Measurements from ENCODE around the gene MBIP. TPM values are rescaled to one million over a fixed set of nuclear protein-coding genes. Genes with fewer than 3 reads are reported as not detected.

Gene MBIP
- total and polyA plus RNA-seq, 2 experiments from 2014 or later: 24.4 to 49.7 TPM

DNA sequence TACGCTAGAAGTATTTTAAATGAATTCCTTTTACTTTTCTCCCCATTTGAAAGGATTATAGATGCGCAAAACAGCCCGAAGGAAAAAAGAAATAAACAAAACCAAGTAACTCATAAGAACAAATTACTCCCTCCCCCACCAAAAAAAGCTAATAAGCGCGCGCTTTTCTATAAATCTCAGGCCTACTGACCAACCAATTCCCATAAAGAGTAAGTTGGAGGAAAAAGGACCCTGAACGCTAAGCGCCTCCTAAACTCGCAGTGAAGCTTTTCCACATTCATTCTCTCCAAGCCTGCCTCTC, 588 bp downstream of the MBIP start (continued):
- TF ChIP-seq, protein P1, sequence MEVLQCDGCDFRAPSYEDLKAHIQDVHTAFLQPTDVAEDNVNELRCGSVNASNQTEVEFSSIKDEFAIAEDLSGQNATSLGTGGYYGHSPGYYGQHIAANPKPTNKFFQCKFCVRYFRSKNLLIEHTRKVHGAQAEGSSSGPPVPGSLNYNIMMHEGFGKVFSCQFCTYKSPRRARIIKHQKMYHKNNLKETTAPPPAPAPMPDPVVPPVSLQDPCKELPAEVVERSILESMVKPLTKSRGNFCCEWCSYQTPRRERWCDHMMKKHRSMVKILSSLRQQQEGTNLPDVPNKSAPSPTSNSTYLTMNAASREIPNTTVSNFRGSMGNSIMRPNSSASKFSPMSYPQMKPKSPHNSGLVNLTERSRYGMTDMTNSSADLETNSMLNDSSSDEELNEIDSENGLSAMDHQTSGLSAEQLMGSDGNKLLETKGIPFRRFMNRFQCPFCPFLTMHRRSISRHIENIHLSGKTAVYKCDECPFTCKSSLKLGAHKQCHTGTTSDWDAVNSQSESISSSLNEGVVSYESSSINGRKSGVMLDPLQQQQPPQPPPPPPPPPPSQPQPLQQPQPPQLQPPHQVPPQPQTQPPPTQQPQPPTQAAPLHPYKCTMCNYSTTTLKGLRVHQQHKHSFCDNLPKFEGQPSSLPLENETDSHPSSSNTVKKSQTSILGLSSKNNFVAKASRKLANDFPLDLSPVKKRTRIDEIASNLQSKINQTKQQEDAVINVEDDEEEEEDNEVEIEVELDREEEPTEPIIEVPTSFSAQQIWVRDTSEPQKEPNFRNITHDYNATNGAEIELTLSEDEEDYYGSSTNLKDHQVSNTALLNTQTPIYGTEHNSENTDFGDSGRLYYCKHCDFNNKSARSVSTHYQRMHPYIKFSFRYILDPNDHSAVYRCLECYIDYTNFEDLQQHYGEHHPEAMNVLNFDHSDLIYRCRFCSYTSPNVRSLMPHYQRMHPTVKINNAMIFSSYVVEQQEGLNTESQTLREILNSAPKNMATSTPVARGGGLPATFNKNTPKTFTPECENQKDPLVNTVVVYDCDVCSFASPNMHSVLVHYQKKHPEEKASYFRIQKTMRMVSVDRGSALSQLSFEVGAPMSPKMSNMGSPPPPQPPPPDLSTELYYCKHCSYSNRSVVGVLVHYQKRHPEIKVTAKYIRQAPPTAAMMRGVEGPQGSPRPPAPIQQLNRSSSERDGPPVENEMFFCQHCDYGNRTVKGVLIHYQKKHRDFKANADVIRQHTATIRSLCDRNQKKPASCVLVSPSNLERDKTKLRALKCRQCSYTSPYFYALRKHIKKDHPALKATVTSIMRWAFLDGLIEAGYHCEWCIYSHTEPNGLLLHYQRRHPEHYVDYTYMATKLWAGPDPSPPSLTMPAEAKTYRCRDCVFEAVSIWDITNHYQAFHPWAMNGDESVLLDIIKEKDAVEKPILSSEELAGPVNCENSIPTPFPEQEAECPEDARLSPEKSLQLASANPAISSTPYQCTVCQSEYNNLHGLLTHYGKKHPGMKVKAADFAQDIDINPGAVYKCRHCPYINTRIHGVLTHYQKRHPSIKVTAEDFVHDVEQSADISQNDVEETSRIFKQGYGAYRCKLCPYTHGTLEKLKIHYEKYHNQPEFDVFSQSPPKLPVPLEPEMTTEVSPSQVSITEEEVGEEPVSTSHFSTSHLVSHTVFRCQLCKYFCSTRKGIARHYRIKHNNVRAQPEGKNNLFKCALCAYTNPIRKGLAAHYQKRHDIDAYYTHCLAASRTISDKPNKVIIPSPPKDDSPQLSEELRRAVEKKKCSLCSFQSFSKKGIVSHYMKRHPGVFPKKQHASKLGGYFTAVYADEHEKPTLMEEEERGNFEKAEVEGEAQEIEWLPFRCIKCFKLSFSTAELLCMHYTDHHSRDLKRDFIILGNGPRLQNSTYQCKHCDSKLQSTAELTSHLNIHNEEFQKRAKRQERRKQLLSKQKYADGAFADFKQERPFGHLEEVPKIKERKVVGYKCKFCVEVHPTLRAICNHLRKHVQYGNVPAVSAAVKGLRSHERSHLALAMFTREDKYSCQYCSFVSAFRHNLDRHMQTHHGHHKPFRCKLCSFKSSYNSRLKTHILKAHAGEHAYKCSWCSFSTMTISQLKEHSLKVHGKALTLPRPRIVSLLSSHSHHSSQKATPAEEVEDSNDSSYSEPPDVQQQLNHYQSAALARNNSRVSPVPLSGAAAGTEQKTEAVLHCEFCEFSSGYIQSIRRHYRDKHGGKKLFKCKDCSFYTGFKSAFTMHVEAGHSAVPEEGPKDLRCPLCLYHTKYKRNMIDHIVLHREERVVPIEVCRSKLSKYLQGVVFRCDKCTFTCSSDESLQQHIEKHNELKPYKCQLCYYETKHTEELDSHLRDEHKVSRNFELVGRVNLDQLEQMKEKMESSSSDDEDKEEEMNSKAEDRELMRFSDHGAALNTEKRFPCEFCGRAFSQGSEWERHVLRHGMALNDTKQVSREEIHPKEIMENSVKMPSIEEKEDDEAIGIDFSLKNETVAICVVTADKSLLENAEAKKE (CRISPR knock-in tag; IDR thresholded peaks at IDR 0.05): no peak
- no peak for TF ChIP-seq ZNF331 (CRISPR knock-in tag; IDR thresholded peaks at IDR 0.05; ENCODE audit: low read depth)

DNA sequence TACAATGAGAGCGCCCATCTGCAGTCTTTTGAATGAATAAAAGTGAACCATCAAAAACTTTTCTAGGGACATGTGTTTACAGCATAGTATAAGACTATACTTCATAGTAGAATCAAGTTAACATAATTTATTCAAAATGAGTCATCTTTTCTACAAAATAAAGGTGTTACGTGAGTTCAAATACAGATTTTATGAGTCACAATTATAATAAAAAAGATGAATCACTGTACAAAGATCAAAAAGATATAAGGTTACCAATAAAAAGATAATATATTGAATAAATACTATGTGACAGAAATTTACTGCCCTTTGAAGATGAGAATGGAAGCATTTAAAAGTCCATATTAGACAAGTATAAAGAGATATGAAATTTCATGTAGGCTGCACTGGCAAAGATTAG, 2.8 kb downstream of the MBIP start:
- Histone ChIP-seq H3F3A (replicated peaks; ENCODE audit: low read depth) (no peaks in the 10 kb centered on the region), H3K4me2 (no peak overlapping the region), H3K27ac (ENCODE audit: low read depth) (no peak overlapping the region), H3K4me3 (no peak overlapping the region), H3K36me3 (ENCODE audit: insufficient read depth) (no peaks in the 10 kb centered on the region), H4K20me1 (replicated peaks; ENCODE audit: insufficient read depth) (no peaks in the 10 kb centered on the region), H3K4me1 (ENCODE audit: insufficient read depth) (peaks cover 32% of the 10 kb centered on the region), H2AFZ (no peak overlapping the region), H3K9me2 (ENCODE audit: insufficient read depth) (no peaks in the 10 kb centered on the region), H3K27me3 (ENCODE audit: insufficient read depth) (no peaks in the 10 kb centered on the region), H3K79me2 (replicated peaks; ENCODE audit: insufficient read depth) (peaks cover 72% of the 10 kb centered on the region)
- no peak for ATAC-seq
- Mint-ChIP-seq H3K4me3 (no peak overlapping the region), H3K36me3 (ENCODE audit: low read depth) (no peaks in the 10 kb centered on the region), H3K27me3 (ENCODE audit: insufficient read depth, low read depth, poor library complexity) (peaks cover 2% of the 10 kb centered on the region), H3K9me3 (no peaks in the 10 kb centered on the region), H3K4me1 (peaks cover 37% of the 10 kb centered on the region), H3K27ac (no peak overlapping the region)
- no peak for DNase-seq (ENCODE audit: low spot score)
- TF ChIP-seq, protein P2, sequence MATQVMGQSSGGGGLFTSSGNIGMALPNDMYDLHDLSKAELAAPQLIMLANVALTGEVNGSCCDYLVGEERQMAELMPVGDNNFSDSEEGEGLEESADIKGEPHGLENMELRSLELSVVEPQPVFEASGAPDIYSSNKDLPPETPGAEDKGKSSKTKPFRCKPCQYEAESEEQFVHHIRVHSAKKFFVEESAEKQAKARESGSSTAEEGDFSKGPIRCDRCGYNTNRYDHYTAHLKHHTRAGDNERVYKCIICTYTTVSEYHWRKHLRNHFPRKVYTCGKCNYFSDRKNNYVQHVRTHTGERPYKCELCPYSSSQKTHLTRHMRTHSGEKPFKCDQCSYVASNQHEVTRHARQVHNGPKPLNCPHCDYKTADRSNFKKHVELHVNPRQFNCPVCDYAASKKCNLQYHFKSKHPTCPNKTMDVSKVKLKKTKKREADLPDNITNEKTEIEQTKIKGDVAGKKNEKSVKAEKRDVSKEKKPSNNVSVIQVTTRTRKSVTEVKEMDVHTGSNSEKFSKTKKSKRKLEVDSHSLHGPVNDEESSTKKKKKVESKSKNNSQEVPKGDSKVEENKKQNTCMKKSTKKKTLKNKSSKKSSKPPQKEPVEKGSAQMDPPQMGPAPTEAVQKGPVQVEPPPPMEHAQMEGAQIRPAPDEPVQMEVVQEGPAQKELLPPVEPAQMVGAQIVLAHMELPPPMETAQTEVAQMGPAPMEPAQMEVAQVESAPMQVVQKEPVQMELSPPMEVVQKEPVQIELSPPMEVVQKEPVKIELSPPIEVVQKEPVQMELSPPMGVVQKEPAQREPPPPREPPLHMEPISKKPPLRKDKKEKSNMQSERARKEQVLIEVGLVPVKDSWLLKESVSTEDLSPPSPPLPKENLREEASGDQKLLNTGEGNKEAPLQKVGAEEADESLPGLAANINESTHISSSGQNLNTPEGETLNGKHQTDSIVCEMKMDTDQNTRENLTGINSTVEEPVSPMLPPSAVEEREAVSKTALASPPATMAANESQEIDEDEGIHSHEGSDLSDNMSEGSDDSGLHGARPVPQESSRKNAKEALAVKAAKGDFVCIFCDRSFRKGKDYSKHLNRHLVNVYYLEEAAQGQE (IDR thresholded peaks at IDR 0.05; ENCODE audit: unreplicated experiment): no peak
- no peak for TF ChIP-seq CREB1 (CRISPR knock-in tag; IDR thresholded peaks at IDR 0.05; ENCODE audit: low read depth)
- TF ChIP-seq, protein P3, sequence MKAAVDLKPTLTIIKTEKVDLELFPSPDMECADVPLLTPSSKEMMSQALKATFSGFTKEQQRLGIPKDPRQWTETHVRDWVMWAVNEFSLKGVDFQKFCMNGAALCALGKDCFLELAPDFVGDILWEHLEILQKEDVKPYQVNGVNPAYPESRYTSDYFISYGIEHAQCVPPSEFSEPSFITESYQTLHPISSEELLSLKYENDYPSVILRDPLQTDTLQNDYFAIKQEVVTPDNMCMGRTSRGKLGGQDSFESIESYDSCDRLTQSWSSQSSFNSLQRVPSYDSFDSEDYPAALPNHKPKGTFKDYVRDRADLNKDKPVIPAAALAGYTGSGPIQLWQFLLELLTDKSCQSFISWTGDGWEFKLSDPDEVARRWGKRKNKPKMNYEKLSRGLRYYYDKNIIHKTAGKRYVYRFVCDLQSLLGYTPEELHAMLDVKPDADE (IDR thresholded peaks at IDR 0.05): no peak
- no peak for TF ChIP-seq EZH2phosphoT487 (IDR thresholded peaks at IDR 0.05; ENCODE audit: unreplicated experiment)
